CD4-positive, alpha-beta T cell treated with Interleukin-15 for 1 hour (primary cell): ENCODE data around the gene MAP2K6.

Experiments used
- DNase-seq: peaks from one replicate; pipeline ENCODE4 v3.0.0-alpha.2; 2020

Gene MAP2K6

DNA sequence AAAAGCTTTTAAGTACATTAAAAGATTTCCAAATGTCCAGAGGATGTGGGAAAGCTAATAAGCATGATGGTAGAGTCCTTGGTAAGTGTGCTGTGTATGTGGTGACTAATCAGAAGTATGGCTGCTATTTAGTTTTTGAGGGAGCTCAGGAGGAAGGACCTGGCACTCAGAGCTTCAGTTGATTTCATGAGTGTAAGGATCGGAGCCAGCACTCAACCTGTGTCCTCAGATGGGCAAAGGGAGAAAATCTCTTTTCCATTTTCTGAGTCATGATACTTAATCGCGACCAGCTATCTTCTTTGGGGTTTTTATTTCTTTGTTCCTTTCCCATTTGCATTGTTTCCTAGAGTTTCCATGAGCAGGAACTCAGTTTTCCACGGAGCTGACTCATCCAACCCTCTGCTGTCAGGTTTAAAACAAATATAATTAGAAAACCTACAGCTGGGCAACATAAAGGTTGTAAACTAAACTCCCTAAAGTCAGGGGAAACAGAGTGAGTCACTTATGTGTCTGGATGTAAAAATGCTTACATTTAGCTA, 125.4 kb downstream of the MAP2K6 start:
- DNase-seq = no peak

DNA sequence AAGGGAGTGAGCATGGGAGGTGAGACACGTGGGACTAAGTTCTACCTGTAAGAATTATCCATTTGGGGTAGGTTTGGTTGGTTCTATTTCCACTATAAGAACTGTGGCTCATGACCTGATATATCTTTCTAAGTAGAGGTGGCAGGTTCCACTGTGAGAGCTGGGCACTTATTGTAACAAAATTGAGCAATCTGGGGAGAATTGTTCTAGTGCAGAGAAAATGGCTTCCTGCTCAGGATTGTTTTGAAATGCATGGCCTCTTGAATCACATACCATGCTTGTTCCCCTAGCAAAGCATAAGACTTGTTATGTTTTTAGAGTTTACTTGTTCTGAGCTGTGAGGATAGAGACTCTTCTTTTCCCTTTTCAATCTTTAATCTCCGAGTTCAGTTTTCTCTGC, 125.9 kb downstream of the MAP2K6 start:
- no peak for DNase-seq

DNA sequence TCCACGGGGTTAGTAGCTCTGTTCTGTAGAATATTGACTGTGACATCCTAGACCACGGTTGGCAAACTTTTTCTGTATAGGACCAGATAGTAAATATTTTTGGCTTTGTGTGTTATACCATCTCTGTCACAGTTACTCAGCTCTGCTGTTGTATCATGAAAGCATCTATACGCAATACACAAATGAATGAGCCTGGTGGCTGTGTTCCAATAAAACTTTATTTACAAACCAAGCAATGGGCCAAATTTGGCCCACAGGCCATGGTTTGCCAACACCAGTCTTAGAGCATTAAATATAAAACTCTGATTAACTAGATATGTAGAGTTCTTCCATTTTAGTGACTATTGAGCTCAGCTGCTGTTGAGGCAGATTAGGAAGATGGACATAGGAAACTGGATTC, 132.7 kb downstream of the MAP2K6 start:
- no peak for DNase-seq

DNA sequence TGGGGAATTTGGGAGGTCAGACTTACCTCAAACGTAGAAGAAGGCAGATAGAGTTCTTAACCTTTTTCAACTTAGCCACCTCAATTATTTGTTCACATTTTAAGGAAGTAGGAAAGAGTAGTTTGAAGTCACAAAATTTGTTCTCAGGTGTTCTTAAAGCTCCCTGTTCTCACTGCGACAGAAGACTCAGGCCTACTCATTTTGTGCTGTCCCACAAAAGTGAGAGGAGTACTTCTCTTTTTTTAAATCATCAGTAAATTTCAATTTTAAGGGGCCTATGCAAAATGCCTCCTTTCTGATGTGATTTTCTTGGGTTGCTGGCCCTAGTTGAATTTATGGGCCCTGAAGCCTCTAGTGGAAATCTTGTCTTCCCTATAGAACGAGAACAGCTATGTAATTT, 133.4 kb downstream of the MAP2K6 start:
- no peak for DNase-seq

DNA sequence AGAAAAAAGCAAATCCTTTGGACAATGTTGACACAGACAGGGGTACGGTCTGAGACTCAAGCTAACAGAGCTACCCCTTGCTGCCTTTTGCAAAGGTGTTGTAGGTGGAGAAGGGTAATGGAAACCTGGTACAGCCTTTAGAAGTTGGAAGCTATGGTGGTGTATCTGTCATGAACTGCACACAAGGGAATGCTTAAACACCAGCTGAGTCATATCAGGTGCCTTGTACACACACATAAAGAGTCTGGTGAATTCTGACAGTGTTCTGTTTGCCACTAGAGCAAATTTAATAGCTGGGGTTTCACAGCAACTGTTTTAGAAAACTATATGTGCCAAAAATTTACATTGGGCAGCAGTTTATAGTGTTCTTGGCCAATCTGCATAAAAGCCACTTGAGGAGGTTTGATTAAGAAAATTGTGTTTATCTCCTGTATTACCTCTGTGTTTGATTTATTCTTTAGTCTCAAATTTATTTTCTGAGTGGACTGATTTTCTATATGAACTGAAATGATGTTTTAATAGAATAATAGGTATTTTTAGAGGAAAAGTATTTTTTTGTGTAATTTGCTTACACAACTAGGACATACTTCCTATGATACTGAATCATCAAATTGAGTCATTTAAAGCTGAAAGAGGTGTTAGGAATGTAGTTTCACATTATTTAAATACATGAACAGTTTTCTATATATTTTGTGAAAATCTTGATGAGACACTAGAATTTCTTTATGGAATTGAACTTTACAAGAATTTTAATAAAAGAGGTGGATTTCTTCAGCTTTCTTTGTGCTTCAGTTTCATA, 136.9 kb downstream of the MAP2K6 start:
- DNase-seq = no peak

DNA sequence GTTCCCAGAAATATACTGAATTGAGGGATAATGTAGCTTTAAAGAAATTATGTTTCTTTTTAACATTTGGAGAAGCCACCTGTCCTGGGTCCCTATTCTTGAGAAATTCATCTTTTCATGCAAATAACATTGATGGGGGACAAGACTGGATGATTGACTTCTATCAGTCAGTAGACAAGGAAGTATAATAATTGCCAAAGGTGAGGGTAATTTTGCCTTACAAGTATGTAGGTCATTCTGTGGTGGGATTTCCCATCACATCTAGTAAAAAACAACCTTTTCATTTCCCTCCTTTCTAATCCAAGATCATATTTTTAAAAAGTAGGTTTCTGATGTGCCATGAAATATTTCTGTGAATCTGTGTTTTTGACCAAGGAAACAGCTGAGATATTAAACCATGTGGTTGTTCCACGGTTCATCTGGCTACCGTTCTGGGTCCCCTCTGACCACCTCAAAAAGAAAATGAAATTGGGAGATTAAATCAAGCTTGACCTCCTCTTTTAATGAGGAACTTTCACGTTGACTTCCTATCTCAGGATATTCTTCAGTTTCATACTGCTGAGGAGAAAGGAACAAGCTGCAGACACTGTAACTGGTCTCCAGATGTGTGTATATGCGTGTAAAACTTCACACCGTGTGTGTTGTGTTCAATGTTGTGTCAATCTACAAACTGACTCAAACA, 138.6 kb downstream of the MAP2K6 start:
- no peak for DNase-seq

DNA sequence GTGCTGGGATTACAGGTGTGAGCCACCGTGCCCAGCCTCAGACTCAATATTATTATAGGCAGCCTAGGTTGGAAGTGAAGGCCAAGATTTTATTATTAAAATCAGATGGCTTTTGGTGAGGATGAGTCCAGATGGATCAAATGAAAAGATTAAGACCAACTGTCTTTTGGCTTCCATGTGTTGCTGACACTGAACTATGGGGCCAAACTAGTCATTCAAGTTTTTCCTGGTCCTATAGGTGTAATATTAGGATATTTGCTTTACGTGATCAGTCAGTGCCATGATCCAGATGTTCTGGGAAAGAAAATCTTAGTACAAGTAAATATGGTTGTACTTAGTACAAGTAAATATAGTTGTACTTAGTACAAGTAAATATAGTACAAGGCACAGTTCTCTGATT, 140.6 kb downstream of the MAP2K6 start:
- no peak for DNase-seq

DNA sequence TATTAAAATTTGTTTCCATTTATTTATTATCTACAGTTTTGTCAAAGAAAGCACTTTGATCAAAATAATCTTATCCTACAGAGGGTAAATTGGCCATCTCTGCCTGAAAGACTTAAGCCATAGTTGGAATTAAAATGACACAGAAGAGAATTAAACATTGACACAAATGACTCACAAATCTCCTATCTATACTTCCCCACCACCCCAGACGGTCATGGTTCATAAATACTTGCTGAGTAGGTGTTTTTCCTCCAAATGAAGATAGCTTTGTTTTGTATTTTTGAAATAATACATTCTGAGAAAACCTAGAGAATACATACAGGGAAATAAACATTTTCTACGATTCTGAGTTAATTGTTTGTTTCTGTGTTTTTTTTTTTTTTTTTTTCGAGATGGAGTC, 142.8 kb downstream of the MAP2K6 start:
- DNase-seq = no peak

DNA sequence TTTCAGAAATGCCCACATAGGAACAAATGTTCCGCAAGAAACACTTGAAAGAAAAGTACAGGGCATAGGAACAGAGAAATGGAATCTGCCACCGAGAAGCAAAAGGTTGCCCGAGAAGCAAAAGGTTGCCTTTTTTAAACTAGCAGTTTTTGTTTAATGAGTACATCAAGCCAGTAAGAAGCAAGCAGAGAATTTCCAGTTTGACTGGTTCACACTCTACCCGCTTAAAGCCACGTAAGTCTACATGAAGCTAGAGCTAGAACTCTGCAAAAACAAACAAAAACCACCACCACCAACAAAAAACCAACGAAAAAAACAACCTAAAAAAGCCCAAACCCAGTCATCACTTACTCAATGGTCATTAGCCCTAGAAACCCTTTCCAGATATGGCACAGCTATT, 144.3 kb downstream of the MAP2K6 start:
- DNase-seq = no peak

DNA sequence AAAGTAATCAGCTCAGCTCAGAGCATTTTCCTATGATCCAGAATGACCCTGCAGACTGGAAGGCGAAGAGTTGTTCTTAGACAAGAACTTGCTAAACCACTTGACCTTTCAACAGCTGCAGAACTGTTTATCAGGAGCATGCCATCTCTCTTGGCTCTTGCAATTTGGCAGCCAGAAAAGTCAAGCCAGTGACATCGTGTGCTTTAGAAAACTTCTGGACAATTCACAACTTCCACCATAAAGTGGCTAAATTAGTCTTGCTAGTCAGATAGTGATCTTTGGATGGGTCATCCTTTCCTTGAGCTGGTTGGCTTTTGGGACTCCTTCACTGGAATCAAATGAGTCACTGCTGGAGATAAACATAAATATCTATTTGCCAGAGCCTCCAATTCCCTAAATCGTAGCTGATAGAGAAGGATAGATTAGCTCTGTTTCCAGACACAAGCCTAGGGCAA, 146.5 kb downstream of the MAP2K6 start:
- no peak for DNase-seq

DNA sequence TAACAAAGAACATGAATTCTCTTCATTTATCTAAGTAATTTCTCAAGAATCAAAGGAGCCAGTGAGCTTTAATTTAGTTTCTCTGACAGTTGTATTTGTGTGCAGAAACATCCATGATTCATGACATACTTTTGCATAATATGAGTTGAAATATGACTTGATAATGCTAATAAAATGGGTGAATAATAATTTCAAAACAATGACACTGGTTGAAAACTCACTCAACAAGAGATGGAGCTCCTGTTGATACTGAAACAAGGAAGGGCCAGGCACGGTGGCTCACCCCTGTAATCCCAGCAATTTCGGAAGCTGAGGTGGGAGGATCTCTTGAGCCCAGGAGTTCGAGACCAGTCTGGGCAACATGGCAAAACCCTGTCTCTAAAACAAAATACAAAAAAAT, 147.0 kb downstream of the MAP2K6 start:
- DNase-seq = no peak

DNA sequence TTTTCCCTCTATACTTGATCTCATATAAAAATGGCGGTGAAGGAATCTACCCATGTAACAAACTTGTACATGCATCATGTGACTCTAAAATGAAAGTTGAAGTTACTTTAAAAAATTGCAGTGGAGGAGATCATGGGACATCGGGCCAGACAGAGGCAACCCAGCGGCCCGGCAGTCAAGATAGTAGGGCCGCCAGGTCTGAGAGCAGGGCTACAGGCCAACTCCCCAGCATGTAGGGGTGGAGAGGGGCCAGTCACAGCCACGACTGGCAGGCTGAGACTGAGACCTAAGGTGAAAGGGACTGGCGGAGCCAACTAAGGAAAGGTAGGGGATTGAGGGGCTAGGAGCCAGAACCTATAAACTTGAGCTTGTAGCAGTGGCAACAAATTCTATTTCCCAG, 150.9 kb downstream of the MAP2K6 start:
- no peak for DNase-seq

DNA sequence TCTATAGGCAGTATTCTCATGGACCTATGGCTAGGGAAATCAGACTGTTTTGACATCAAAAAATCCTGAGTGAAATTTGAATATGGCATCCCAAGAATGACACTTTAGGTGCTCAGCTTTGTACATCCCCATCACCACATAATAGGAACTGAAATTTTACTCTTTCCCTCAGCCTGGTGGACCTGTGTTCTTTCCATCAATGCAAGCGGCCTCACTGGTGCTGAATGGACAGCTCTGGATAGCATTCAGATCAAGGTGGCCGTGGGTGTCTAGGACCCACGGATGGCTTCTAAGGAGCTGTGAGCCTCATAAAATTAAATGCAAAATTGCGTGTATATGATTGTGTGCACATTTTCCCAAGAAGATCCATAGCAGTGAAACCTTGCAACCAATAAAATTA, 152.6 kb downstream of the MAP2K6 start:
- no peak for DNase-seq

DNA sequence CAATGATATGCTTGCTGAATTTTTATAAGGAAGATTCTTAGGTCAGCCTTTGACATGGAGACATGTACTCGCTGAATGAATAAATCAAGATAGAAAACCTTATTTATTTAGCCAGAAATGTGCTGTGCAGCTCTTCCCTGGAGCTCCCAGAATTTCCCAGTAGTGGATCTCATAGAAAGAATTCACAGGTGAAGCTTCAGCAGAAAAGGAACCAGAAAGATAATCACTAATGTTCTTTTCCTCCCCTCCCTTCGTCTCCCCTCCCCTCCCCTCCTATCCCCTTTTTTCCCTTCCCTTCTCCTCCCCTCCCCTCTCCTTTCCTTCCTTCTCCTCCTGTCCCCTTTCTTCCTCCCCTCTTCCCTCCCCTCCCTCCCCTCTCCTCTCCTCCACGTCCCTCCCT, 158.2 kb downstream of the MAP2K6 start:
- DNase-seq = no peak

DNA sequence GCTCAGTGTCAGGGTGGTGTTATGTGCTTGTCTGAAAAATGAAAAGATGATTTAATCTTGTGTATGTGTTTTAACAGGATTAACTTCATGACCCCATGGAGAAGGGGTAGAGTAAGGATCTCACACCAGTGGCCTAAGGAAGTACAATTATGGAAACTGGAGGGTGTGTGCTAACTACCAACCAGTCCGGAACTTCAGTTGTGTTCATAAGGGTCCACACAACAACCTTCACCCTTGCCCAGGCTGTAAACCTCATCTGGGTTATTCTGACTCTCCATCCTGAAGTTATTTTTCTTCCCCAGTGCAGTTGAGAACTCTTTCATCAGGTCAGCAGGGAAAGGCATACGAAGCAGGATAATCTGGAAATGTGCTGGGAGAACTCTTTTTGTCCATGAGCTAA, 158.9 kb downstream of the MAP2K6 start:
- no peak for DNase-seq

DNA sequence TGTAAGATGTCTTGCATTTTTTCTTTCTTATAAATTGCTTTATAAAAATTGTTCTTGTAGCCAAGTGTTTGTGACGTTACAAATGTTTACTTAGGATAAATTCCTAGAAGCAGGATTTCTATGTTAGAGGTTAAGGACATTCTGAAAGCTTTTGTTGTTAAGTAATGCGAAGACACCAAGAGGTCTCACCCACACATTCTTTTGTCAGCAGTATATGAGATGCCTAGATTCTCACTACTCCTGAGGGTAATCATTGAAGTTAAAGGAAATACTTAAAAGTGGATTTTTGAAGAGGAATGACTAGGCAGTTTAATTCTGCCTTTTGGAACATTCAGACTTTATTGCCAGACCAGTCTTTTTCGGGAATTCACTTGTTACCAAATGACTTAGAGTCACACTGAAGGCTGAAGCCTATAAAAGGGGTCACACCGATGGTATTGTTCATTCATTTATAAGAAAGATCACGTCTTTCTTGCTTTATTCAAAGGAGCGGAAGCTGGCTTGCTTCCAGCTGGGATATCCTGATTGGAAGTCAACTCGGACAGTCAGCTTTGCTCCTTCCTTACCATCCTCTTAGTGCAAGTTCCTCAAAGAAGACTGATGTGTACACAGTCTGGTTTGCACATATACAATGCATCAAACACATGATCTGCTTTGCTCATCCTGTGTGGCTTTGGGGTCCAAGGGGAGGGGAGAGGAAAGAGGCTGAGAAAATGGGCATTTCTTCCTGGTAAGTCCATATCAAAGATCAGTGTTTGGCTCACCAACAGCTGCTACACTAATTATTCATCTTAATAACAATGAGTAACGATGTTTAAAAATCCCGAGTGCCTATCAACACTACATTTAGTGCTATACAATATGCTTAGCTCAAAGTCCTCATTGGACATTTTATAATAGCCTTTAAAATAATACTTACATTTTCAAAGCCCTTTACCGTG, 160.0 kb downstream of the MAP2K6 start:
- DNase-seq = no peak

DNA sequence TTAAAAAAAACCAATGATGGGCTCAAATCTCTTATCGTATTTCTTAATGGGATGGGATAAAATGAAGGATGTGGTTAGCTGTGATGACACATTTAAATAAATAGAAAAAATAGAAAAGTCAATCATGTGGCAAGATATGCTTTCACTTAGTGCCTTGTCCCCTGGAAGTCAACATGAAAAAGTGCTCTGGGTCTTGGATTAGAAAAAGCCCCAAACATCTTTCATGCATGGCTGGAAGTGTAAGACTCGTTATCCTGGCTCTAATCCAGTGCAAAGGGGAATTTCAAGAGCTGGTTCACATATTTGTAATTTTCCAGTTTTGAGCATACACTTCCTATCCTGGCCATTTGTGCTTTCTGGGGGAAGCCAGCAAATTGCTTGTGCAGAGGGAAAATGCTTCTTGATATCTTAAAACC, 160.9 kb downstream of the MAP2K6 start:
- DNase-seq = no peak

DNA sequence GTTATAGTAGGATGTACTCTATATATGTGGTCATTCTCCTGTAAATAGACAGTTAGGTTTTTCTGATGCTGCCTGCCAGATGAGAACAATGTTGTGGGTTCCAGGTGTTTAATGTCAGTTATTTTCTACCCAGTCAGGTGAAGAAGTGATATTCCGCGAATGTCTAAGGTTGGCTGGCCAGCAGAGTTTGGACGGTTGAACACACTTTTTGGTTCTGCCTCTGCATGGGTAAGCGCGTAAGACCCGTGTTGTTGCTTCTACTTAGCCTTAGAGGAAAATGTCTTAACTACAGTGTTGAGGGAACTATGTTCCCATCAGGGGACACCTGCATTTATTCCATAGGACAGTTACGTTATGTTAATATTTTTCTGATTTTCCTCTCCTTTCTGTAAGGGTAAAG, 162.6 kb downstream of the MAP2K6 start:
- no peak for DNase-seq

DNA sequence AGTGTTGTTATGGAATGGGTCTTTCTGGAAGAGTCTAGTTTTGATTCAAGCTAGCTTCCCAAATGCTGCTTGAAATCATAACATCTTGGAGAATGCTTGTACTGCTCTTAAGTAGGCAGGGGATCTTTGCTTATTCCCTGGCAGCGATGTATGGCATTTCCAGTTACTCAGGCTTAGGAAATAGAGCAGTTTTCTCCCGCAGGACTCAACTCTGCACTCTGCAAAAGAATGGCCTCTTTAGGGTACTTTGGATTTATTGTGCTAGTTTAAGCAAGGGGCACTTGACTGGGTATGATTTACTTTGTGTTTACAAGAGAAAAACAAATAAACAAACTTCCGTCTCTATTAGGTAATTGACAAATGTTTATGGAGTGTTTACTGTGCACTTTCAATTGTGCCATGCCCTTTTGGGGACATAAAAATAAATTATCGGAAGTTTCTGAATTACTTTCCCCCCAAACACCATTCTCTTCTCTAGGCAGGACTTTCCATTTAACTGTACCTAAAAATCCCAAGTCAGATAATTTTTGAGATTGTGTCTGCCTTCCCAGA, 164.0 kb downstream of the MAP2K6 start:
- no peak for DNase-seq

DNA sequence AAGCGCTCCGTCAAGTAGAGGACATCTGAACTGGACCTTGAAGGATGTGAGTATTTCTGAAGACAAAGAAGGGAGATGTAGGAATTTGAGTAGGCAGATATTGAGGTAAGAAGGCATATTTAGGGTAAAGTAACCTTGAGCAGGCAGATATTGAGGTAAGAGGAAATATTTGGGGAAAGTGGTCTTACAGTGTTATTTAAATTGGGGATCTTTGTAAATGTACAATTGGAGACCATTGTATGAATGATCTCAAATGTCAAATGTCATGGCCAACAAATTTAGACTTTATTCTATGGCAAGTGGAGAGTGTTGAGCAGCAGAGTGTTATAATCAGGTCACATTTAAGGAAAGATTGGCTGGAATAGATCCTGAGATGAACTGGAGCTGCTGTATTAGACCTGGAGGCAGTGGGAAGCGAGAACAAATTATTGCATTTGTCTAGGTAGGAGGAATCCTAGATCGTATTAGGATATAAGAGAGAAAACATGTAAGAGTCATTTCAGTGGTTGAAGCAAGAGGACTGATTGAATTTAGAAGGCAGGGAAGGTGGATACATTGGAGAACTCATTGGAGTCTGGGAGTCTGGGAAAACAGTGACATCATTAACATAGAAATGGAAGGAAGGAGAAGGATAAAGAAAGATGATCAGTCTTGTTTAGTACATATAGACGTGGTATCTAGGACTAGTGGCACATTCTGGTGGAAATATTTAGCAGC, 165.6 kb downstream of the MAP2K6 start:
- no peak for DNase-seq

DNA sequence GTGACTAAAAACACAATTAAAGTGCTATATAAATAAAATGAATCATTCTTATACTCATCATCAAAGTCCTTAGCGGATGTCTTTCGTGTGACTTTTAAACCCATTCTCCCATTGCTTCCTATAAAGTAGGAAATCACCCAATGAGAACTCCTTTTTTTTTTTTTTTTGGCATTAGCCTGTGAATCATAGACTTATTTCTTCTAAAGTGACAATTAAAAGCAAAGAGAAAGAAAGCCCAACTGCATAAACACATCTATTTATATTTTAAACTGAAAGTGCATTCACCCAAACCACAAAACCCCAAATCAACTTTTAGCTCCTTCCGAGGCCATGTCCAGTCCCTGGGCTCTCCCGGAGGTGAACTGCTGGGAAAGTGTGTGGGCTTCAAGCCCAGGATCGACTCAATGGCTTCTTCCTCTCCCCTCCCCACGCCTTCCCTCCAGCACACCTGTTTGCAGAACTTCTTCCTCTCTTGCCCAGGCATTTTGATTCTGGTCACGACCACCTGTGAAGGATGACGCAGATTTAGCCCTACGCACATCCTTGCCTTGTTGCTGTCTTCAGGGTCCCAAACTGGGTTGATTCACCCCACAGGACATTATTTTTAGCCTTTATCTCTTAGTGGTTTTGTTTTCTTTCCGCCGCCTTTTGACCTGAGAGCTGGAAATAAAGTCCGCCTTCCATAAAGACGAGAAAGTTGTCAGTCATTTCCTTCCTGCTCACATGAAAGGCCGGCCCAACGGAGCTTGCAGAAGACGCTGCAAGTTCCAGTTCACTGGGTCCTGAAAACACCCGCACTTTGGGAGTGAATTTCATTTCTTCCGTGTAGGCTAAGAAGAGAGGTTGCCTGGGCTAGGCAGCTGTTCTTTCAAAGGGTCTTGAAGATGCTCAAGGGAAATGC, 166.8 kb downstream of the MAP2K6 start:
- DNase-seq = peak; percentile 64
